ENCODE data around the gene AFF1.

- TF ChIP-seq CTCF (optimal IDR thresholded peaks at IDR 0.05 in 1 of 3, IDR thresholded peaks at IDR 0.05 in 1 of 3, conservative IDR thresholded peaks at IDR 0.05 in 1 of 3; ENCODE audit: extremely low read depth in 1 of 3, insufficient read depth in 2 of 3, low read length in 3 of 3) (no peak), EZH2 (IDR thresholded peaks at IDR 0.05; ENCODE audit: low read length) (no peak)
Observed at GRCh38 chr4:87109121-87109520, 174.3 kb downstream of the AFF1 start.

All from keratinocyte (primary cell).